Transverse colon (tissue), 4 donors: ENCODE results near the gene CAMSAP3.

Experiments
- CTCF ChIP-seq, 5 experiments: fragments of 200-600 bp in 3 of 5; fragments of 450-650 bp in 2 of 5; sonication (generic) in 3 of 5; IDR thresholded peaks; 1 replicate in 2 of 5; 2 replicates in 3 of 5; pipeline ENCODE4 v1.5.1; 2016 to 2017; ENCODE audit warnings: antibody characterized with exemption in 5 of 5, inconsistent platforms in 3 of 5, mild to moderate bottlenecking in 2 of 5, moderate library complexity in 1 of 5
- EP300 ChIP-seq: sonication (generic); formaldehyde crosslinking; IDR thresholded peaks from one replicate; pipeline ENCODE4 v1.6.1; 2017; ENCODE audit warnings: antibody characterized with exemption, low read depth
- POLR2A ChIP-seq: fragments of 450-650 bp; IDR thresholded peaks from one replicate; pipeline ENCODE4 v1.6.1; 2016; ENCODE audit warnings: antibody characterized with exemption, mild to moderate bottlenecking, moderate library complexity
- POLR2AphosphoS5 ChIP-seq, 3 donors: sonication (generic); formaldehyde crosslinking; IDR thresholded peaks; one replicate each; pipeline ENCODE4 v1.6.1; 2016; ENCODE audit warnings: antibody characterized with exemption in 3 of 3

DNA sequence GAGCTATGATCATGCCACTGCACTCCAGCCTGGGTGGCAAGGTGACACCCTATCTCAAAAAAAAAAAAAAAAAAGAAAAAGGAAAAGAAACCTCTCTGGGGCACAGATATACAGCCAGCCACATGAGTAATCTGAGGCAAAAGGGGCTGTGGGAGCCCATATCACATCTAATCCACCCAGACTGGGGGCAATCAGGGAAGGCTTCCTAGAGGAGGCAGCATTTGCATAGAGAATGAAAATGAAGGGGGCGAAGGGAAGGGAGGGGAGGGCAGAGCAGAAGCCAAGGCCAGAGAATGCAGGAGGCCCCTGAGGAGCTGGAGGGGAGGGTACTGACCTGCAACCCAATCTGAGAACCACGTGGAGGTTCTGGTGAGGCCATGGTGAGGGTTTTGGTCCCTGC, 54.5 kb downstream of the CAMSAP3 start:
- TF ChIP-seq POLR2A (no peak), CTCF (IDR thresholded peaks at IDR 0.05) (no peak), EP300 (no peak), POLR2AphosphoS5 (IDR thresholded peaks at IDR 0.05) (no peak)
